H4 (cell line): Measurements from ENCODE around the gene USH1G. TPM values are rescaled to one million over a fixed set of nuclear protein-coding genes. Genes with fewer than 3 reads are reported as not detected.

Source experiments
- DNase-seq: peaks from one replicate; pipeline ENCODE4 v3.0.0-alpha.2; 2015; ENCODE audit warnings: low spot score
- total RNA-seq: library from RNA; depleted of rRNA; stranded (reverse); fragments of >200 nt; shearing (Covaris generic); gene quantifications from 2 replicates; pipeline ENCODE4 v1.2.3, GENCODE V29; 2014

USH1G gene
- total RNA-seq, 1 experiment from 2014 or later: 0.54 TPM

- no peak for DNase-seq
Observed at GRCh38 chr17:74954115-74954514, 31.1 kb upstream of the USH1G start.

DNA sequence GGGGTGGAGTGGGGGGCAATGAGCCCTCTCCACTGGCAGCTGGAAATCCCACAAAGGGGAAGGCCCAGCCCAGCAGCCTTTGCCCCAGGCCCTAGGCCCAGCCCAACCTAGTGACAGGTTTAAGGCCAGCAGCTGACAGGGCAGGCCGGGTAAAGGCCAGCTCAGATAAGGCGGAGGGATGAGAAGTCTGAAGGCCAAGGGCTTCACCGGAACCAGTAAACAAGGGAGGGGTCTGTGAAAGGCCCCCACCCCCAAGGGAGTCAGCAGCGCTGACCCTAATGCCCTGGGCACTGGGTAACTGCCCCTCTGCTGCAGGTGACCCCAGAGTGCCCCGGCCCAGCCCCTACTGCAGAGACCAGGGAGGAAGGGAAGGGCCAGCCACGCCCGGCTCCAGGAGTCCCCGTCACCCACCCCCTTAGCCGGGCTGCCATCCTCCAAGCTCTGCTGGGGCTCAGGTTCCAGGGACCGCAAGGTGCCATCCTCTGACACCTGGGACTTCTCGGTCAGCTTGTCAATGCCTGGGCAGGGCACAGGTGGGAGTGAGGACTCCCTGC is 30.2 kb upstream of the USH1G start:
- DNase-seq: no peak

DNA sequence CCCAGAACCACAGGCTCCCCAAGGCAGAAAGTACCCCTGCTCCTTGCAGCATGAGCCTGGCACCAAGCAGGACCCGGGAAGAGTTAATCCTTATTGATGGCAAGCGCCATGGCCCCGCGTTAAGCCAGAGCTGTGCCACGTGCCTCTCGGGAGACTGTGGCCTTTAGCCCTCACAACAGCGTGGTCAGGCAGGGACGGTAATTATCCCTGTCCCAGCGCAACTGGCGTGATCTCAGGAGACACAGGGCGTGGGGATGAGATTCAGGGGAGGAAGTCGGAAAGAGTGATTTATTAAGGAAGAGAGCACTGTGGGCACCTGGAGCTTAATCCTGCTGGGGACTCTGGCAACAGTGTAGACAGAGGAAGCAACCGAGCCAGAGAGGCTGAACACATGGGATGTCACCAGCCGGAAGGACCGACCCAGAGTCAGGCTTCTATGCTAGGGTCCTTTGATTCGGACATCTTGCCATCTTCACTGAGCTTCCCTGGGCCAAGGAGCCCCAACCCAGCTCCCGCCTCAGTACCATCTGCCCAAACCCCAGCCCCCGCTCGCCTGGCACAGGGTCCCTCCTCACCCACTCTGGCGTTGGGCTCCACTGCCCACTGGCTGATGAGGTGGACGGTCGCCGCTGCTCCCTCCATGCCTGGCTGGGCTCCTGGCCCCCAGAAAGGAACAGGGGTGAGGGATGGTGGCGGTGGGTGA is 29.5 kb upstream of the USH1G start:
- no peak for DNase-seq

- no peak for DNase-seq
Observed at GRCh38 chr17:74951680-74952421, 28.8 kb upstream of the USH1G start.

DNA sequence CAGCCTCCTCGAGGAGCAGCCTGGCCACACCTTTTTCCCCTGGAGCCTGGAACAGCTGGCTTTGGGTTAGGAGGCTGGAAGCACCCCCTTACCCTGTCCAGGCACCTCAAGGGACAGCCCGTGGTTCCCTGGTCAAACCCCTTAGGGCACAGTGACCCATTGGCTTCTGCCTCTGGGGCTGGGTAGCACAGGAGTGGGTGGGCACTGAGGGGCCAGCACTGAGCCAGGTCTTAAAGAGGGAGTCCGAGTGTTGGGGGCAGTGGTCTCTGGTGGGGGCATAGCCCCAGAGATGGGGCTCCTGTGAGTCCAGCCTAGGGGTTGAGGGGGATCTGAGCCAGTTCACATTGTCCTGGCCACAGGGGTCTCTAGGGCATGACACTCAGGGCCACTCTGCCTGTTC is 28.0 kb upstream of the USH1G start:
- no peak for DNase-seq

- no peak for DNase-seq
Observed at GRCh38 chr17:74950207-74950606, 27.2 kb upstream of the USH1G start.

DNA sequence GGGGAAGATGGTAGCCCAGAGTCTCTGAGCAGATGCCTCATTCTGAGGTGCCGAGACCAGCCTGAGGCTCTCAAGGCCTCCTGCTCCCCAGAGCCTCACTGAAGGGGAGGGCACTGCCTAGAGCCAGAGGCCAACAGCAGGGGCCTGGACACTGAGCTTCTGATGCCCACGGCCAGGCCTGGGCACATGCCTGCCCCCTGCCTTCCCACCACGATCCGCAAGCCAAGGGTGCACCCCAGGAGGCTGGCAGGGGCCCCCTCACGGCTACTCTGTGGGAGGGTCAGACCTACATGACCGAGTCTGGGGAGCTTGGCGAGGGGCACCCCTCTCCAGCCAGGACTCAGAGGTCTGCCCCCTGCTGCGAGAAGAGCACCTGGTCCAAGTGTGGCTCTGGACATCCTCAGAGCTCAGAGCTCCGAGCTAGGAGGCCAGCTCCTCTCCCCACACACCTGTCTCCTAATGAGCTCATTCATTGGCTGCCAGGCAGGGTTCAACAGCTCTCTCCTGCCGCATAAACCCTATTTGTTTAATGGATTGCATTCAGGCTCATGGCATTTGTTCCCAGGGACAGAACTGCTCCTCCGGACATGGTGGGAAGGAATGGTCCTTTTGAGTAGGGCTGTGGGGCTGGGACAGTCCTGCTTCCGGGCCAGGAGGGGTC is 26.5 kb upstream of the USH1G start:
- no peak for DNase-seq

DNA sequence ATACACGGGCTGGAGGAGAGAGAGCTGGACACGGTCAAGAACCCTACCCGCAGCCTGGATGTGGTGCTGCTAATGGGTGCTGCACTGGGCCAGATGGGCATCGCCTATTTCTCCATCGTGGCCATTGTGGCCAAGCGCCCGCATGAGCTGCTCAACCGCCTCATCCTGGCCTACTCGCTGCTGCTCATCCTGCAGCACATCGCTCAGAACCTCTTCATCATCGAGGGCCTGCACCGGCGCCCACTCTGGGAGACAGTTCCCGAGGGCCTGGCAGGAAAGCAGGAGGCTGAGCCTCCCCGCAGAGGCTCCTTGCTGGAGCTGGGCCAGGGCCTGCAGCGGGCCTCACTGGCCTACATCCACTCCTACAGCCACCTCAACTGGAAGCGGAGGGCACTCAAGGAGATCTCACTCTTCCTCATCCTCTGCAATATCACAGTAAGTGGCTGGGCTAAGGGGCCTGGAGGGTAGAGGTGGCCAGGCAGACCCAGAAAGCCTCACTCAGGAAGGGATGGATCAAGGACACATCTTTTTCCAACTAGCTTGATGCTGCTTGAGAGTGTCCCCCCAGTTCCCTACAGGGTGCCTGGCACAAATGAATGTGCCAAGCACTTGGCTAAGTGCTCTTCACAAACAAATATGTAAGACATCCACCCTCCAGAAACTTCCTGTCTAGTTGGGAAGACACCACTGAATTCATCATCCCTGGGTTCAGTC is 24.1 kb upstream of the USH1G start:
- no peak for DNase-seq

GRCh38 chr17:74946641-74947040 is 23.6 kb upstream of the USH1G start:
- DNase-seq: no peak

- DNase-seq: no peak
Observed at GRCh38 chr17:74945543-74945942, 22.5 kb upstream of the USH1G start.

- no peak for DNase-seq
Observed at GRCh38 chr17:74943808-74944522, 20.9 kb upstream of the USH1G start.

DNA sequence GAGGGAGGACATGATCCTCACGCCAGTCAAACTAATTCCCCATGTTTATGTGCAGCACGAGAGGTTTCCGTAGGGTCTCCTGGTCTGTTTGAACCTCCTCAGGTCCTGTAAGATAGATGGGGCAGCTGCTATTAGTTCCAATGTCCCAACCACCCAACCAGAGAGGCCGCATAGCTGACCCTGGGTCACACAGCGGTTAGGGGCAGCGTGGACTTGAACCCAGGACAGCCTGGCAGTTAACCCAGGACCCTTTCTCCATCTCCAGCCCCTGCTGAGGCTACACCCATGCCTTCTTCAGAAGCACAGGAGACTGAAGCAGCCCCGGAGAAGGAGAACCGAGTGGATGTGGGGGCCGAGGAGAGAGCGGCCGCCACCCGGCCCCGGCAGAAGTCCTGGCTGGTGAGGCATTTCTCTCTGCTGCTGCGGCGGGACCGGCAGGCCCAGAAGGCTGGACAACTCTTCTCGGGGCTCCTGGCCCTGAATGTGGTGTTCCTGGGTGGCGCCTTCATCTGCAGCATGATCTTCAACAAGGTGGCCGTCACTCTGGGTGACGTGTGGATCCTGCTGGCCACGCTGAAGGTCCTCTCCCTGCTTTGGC is 18.2 kb upstream of the USH1G start:
- DNase-seq: no peak

GRCh38 chr17:74939534-74939933 is 16.5 kb upstream of the USH1G start:
- DNase-seq: no peak

DNA sequence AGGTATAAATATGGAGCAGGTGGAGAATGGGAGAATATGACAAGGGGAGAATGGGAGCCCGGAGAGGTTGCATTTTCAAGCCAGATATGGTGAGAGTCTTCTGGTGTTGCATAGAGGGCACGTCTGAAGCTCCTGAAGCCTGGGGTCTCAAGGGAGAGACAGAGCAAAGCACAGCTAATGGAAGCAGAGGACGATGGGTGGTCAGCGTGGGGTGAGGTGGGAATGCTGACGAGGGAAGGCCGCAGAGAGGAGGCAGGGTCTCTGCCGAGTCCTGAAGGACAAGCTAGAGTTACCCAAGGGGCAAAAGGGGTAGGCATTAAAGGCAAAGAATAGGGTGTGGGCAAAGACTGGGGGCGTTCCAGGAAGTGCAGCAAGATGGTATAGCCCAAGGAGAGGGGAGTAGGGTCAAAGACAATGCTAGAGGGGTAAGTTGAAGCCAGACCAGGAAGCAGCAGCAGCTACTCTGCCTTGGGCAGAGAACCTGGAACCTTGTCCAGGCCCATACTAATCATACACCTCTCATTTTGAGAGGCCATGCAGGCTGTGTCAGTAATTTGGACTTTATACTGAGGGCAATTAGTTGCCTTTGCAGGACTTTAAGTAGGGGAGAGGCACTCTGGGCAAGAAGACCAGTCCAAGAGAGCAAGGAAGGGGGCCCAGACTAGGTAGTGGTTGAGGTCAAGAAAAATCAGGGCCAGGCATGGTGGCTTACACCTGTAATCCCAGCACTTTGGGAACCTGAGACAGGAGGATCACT is 15.3 kb upstream of the USH1G start:
- DNase-seq: no peak

- DNase-seq: no peak
Observed at GRCh38 chr17:74937064-74938051, 14.3 kb upstream of the USH1G start.

GRCh38 chr17:74936470-74936799 is 13.4 kb upstream of the USH1G start:
- DNase-seq: no peak

GRCh38 chr17:74935585-74936469 is 12.8 kb upstream of the USH1G start, which contains the start of gene OTOP3:
OTOP3 (plus strand) TSS chr17:74935898; CDS start chr17:74935922, 24 bp downstream.
- DNase-seq: no peak

GRCh38 chr17:74935048-74935447 is 12.0 kb upstream of the USH1G start:
- no peak for DNase-seq
